HT1080 (cell line): ENCODE results near the gene FZD4. TPM values are rescaled to one million over a fixed set of nuclear protein-coding genes. Genes with fewer than 3 reads are reported as not detected.
A peak's percentile ranks its signal among the peaks of the same experiment; 100 is the strongest.

Source experiments
- DNase-seq: peaks from one replicate; pipeline ENCODE4 v3.0.0-alpha.2; 2015; ENCODE audit warnings: low read depth
- total RNA-seq: library from RNA; depleted of rRNA; stranded (reverse); fragments of >200 nt; shearing (Covaris generic); gene quantifications from 2 replicates; pipeline ENCODE4 v1.2.3, GENCODE V29; 2014; rRNA removed

FZD4 gene
- total RNA-seq, 1 experiment from 2014 or later = 5.4 TPM

- DNase-seq = no peak
These were observed 40.2 kb downstream of the FZD4 start for GRCh38 chr11:86914865-86915519.

- DNase-seq = no peak
These were observed 43.0 kb downstream of the FZD4 start for GRCh38 chr11:86912238-86912637.

DNA sequence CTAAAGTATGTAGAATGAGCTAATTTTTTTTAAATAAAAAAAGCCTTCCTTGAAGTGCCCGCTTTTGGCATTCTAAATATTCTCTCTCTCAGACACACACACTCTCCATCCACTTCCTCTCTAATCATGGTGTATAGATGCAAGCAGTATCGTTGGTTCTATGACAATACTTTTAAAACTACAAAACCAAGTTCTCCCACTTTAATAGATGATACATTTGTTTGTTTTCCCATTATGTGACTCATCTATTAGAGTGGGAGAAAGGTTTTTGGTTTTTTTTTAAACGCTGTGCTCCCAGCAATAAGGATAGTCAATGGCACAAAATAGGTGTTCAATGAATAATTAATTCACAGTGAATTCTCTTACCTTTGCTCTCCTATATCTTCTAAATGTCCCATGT is 44.6 kb downstream of the FZD4 start:
- peak; percentile 37 for DNase-seq

GRCh38 chr11:86906198-86906597 is 49.0 kb downstream of the FZD4 start:
- DNase-seq = no peak

- no peak for DNase-seq
These were observed 49.9 kb downstream of the FZD4 start for GRCh38 chr11:86905252-86905651.

- no peak for DNase-seq
These were observed 51.2 kb downstream of the FZD4 start for GRCh38 chr11:86904001-86904400.

- DNase-seq = no peak
These were observed 52.9 kb downstream of the FZD4 start for GRCh38 chr11:86902345-86902744.

DNA sequence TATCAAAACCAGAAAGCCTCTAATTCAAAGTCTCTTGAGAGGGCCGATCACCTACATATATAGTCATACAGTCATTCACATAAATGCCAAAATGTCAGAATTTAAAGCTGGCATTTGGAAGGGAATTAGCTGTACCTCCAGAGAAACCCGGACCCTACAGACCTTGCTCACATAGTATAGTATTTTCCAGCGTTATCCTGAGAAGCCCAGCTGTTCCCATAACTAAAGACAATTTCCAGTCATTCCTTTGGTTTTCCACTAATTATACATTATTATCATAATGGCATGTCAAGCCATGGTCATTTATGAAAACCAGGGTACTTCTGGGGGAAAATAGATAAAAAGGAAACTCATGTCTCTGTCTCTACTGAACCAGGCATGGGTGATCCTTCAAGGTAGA is 53.6 kb downstream of the FZD4 start:
- DNase-seq = no peak

DNA sequence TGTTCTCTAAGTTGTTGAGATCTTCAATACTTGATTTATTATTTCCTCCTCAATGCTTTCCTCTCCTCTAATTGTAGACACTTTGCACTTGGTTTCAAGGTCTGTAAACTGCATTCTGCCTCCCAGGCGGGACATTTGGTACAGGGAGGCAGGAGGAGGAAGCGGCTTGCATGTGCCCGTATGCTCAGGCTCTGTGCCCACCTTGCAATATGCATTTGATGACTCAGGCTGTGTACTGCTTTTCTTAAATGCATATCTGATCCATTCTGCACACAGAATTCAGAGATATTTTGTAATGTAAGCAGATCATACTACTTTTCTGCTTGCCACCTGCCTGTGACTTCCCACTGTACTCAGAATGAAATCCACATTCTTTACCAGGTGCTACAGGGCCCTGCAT is 55.0 kb downstream of the FZD4 start:
- no peak for DNase-seq

DNA sequence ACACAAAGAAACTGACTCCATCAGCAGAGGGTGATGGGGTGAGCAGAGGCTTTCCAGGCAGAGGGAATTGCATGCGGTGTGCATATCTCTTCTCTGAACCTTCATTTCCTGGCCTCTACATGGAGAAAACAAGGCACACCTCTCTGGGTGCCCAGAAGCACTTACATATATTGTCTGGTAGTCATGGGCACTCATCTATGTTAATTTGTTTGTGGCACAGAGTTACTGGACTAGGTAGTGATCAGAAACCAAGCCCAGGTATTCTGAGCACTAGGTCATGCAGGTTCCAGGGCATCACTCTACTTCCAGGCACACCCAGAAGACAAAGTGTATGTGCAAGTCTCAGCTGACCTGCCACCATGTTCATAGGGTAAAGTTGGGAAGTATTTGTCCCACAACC is 56.5 kb downstream of the FZD4 start:
- no peak for DNase-seq

GRCh38 chr11:86896441-86896841 is 58.8 kb downstream of the FZD4 start:
- no peak for DNase-seq

Other genes with a start within 250 kb of the FZD4 start
- 537 and 633 TPM in 2 replicates for gene PRSS23, start 154.9 kb downstream of the FZD4 start, total RNA-seq
- 6.2 and 19.1 TPM in 2 replicates for gene TMEM135, start 82.5 kb upstream of the FZD4 start, total RNA-seq